ENCODE results near the gene ATP5PD.

DNA sequence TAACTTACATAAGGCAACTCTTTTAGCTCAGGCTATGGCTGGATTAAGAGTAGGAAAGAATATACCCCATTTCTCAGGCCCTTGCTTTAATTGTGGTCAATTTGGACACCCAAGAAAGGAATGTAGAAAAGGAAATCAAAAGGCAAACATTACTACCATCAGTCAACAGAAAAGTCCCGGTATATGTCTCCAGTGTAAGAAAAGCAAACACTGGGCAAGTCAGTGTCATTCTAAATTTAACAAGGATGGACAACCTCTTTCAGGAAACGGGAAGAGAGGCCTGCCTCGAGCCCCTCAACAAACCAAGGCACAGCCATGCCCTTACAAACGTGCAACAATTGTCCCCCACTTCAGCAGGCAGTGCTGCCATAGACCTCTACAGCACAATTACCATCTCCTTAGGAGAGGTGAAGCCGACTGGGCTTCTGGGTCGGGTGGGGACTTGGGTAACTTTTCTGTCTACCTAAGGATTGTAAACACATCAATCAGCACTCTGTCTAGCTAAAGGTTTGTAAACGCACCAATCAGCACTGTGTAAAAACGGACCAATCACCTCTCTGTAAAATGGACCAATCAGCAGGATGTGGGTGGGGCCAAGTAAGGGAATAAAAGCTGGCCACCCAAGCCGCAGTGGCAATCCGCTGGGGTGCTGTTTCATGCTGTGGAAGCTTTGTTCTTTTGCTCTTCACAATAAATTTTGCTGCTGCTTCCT, 21.9 kb downstream of the ATP5PD start:
- TF ChIP-seq, protein P1, sequence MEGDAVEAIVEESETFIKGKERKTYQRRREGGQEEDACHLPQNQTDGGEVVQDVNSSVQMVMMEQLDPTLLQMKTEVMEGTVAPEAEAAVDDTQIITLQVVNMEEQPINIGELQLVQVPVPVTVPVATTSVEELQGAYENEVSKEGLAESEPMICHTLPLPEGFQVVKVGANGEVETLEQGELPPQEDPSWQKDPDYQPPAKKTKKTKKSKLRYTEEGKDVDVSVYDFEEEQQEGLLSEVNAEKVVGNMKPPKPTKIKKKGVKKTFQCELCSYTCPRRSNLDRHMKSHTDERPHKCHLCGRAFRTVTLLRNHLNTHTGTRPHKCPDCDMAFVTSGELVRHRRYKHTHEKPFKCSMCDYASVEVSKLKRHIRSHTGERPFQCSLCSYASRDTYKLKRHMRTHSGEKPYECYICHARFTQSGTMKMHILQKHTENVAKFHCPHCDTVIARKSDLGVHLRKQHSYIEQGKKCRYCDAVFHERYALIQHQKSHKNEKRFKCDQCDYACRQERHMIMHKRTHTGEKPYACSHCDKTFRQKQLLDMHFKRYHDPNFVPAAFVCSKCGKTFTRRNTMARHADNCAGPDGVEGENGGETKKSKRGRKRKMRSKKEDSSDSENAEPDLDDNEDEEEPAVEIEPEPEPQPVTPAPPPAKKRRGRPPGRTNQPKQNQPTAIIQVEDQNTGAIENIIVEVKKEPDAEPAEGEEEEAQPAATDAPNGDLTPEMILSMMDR (tag by site-specific recombination; IDR thresholded peaks at IDR 0.05), result no peak
- TF ChIP-seq, protein P2, sequence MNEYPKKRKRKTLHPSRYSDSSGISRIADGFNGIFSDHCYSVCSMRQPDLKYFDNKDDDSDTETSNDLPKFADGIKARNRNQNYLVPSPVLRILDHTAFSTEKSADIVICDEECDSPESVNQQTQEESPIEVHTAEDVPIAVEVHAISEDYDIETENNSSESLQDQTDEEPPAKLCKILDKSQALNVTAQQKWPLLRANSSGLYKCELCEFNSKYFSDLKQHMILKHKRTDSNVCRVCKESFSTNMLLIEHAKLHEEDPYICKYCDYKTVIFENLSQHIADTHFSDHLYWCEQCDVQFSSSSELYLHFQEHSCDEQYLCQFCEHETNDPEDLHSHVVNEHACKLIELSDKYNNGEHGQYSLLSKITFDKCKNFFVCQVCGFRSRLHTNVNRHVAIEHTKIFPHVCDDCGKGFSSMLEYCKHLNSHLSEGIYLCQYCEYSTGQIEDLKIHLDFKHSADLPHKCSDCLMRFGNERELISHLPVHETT (tag by site-specific recombination; IDR thresholded peaks at IDR 0.05), result no peak
- TF ChIP-seq, protein P3, sequence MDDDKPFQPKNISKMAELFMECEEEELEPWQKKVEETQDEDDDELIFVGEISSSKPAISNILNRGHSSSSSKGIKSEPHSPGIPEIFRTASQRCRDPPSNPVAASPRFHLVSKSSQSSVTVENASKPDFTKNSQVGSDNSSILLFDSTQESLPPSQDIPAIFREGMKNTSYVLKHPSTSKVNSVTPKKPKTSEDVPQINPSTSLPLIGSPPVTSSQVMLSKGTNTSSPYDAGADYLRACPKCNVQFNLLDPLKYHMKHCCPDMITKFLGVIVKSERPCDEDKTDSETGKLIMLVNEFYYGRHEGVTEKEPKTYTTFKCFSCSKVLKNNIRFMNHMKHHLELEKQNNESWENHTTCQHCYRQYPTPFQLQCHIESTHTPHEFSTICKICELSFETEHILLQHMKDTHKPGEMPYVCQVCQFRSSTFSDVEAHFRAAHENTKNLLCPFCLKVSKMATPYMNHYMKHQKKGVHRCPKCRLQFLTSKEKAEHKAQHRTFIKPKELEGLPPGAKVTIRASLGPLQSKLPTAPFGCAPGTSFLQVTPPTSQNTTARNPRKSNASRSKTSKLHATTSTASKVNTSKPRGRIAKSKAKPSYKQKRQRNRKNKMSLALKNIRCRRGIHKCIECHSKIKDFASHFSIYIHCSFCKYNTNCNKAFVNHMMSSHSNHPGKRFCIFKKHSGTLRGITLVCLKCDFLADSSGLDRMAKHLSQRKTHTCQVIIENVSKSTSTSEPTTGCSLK (tag by site-specific recombination; IDR thresholded peaks at IDR 0.05), result no peak
- no peak for TF ChIP-seq GLI4 (tag by site-specific recombination; IDR thresholded peaks at IDR 0.05)
